ENCODE measurements around the gene VWC2L.

VWC2L gene

GRCh38 chr2:214465363-214466146 is 54.7 kb downstream of the VWC2L start:
- FAIRE-seq (no peak), DNase-seq (ENCODE audit: extremely low spot score, insufficient read length, low read depth) (no peak)

GRCh38 chr2:214469728-214470127 is 58.9 kb downstream of the VWC2L start:
- DNase-seq (ENCODE audit: extremely low spot score, insufficient read length, low read depth), result no peak
- FAIRE-seq, result no peak

GRCh38 chr2:214471382-214471781 is 60.5 kb downstream of the VWC2L start:
- no peak for DNase-seq (ENCODE audit: extremely low spot score, insufficient read length, low read depth)
- FAIRE-seq, result no peak

GRCh38 chr2:214471990-214472389 is 61.1 kb downstream of the VWC2L start:
- FAIRE-seq, result no peak
- no peak for DNase-seq (ENCODE audit: extremely low spot score, insufficient read length, low read depth)

GRCh38 chr2:214477305-214477704 is 66.5 kb downstream of the VWC2L start:
- no peak for FAIRE-seq
- DNase-seq (ENCODE audit: extremely low spot score, insufficient read length, low read depth), result no peak

- DNase-seq (ENCODE audit: extremely low spot score, insufficient read length, low read depth), result no peak
- FAIRE-seq, result no peak
These were observed 70.3 kb downstream of the VWC2L start for GRCh38 chr2:214481204-214481603.

- FAIRE-seq (no peak), DNase-seq (ENCODE audit: extremely low spot score, insufficient read length, low read depth) (no peak)
These were observed 71.9 kb downstream of the VWC2L start for GRCh38 chr2:214482728-214483127.

- no peak for DNase-seq (ENCODE audit: extremely low spot score, insufficient read length, low read depth)
- FAIRE-seq, result no peak
These were observed 73.4 kb downstream of the VWC2L start for GRCh38 chr2:214484239-214484638.

- FAIRE-seq (no peak), DNase-seq (ENCODE audit: extremely low spot score, insufficient read length, low read depth) (no peak)
These were observed 73.8 kb downstream of the VWC2L start for GRCh38 chr2:214484701-214485100.

GRCh38 chr2:214489181-214489580 is 78.3 kb downstream of the VWC2L start:
- FAIRE-seq (no peak), DNase-seq (ENCODE audit: extremely low spot score, insufficient read length, low read depth) (no peak)

- FAIRE-seq (no peak), DNase-seq (ENCODE audit: extremely low spot score, insufficient read length, low read depth) (no peak)
These were observed 78.8 kb downstream of the VWC2L start for GRCh38 chr2:214489702-214490101.

- FAIRE-seq, result no peak
- no peak for DNase-seq (ENCODE audit: extremely low spot score, insufficient read length, low read depth)
These were observed 81.3 kb downstream of the VWC2L start for GRCh38 chr2:214492152-214492551.

- FAIRE-seq (no peak), DNase-seq (ENCODE audit: extremely low spot score, insufficient read length, low read depth) (no peak)
These were observed 81.8 kb downstream of the VWC2L start for GRCh38 chr2:214492608-214493007.

- no peak for DNase-seq (ENCODE audit: extremely low spot score, insufficient read length, low read depth)
- FAIRE-seq, result no peak
These were observed 86.6 kb downstream of the VWC2L start for GRCh38 chr2:214497489-214497888.

- DNase-seq (ENCODE audit: extremely low spot score, insufficient read length, low read depth), result no peak
- no peak for FAIRE-seq
These were observed 92.7 kb downstream of the VWC2L start for GRCh38 chr2:214503568-214503967.

GRCh38 chr2:214504599-214505376 is 93.9 kb downstream of the VWC2L start:
- FAIRE-seq, result no peak
- DNase-seq (ENCODE audit: extremely low spot score, insufficient read length, low read depth), result no peak

GRCh38 chr2:214507032-214507431 is 96.2 kb downstream of the VWC2L start:
- FAIRE-seq, result no peak

GRCh38 chr2:214514704-214515103 is 103.8 kb downstream of the VWC2L start:
- DNase-seq (ENCODE audit: extremely low spot score, insufficient read length, low read depth), result no peak

More at GRCh38 chr2:214507032-214507431, 96.2 kb downstream of the VWC2L start:
- no peak for DNase-seq (ENCODE audit: extremely low spot score, insufficient read length, low read depth)

GRCh38 chr2:214515111-214515510 is 104.3 kb downstream of the VWC2L start:
- FAIRE-seq, result no peak
- DNase-seq (ENCODE audit: extremely low spot score, insufficient read length, low read depth), result no peak

More at GRCh38 chr2:214514704-214515103, 103.8 kb downstream of the VWC2L start:
- FAIRE-seq, result no peak

- DNase-seq (ENCODE audit: extremely low spot score, insufficient read length, low read depth), result no peak
- FAIRE-seq, result no peak
These were observed 108.5 kb downstream of the VWC2L start for GRCh38 chr2:214519258-214519818.

GRCh38 chr2:214529021-214529420 is 118.2 kb downstream of the VWC2L start:
- no peak for DNase-seq (ENCODE audit: extremely low spot score, insufficient read length, low read depth)

More at GRCh38 chr2:214529021-214529420, 118.2 kb downstream of the VWC2L start:
- no peak for FAIRE-seq
